ENCODE results near the gene WARS2. TPM values are rescaled to one million over a fixed set of nuclear protein-coding genes. Genes with fewer than 3 reads are reported as not detected.

WARS2 gene
- 15.4 TPM for polyA plus RNA-seq (2012; ENCODE audit: insufficient read length, low read depth)

- TF ChIP-seq FOXP2 (optimal IDR thresholded peaks at IDR 0.05; ENCODE audit: borderline replicate concordance, extremely low read depth, extremely low read length, insufficient read depth) (peak; percentile 12), SIN3A (IDR thresholded peaks at IDR 0.05; ENCODE audit: borderline replicate concordance, insufficient read depth, low read length) (peak; percentile 87; the same call in 1 of the 2 replicates), REST (IDR thresholded peaks at IDR 0.05; ENCODE audit: insufficient read depth in 1 of 2, low read depth in 2 of 2, low read length in 2 of 2) (peak; percentile 38 to 62; a peak in 1 of 4 replicates), POLR2AphosphoS5 (IDR thresholded peaks at IDR 0.05; ENCODE audit: low read depth, low read length) (peak; percentile 99), TAF1 (IDR thresholded peaks at IDR 0.05; ENCODE audit: borderline replicate concordance, insufficient read depth, low read length) (peak; percentile 98)
These were observed at the start of gene WARS2 for GRCh38 chr1:119140177-119141019. Gene WARS2 (minus strand): TSS chr1:119140653. CDS start chr1:119140644, 9 bp downstream.

- TF ChIP-seq FOXP2 (optimal IDR thresholded peaks at IDR 0.05; ENCODE audit: borderline replicate concordance, extremely low read depth, extremely low read length, insufficient read depth) (no peak), POLR2AphosphoS5 (IDR thresholded peaks at IDR 0.05; ENCODE audit: low read depth, low read length) (no peak), REST (IDR thresholded peaks at IDR 0.05; ENCODE audit: insufficient read depth in 1 of 2, low read depth in 2 of 2, low read length in 2 of 2) (no peak), SIN3A (IDR thresholded peaks at IDR 0.05; ENCODE audit: borderline replicate concordance, insufficient read depth, low read length) (no peak), TAF1 (IDR thresholded peaks at IDR 0.05; ENCODE audit: borderline replicate concordance, insufficient read depth, low read length) (no peak)
These were observed 48.5 kb upstream of the WARS2 start for GRCh38 chr1:119188926-119189325.

- TF ChIP-seq SIN3A (IDR thresholded peaks at IDR 0.05; ENCODE audit: borderline replicate concordance, insufficient read depth, low read length), result no peak
- no peak for TF ChIP-seq FOXP2 (optimal IDR thresholded peaks at IDR 0.05; ENCODE audit: borderline replicate concordance, extremely low read depth, extremely low read length, insufficient read depth)
- TF ChIP-seq POLR2AphosphoS5 (IDR thresholded peaks at IDR 0.05; ENCODE audit: low read depth, low read length), result no peak
- TF ChIP-seq TAF1 (IDR thresholded peaks at IDR 0.05; ENCODE audit: borderline replicate concordance, insufficient read depth, low read length), result no peak
- no peak for TF ChIP-seq REST (IDR thresholded peaks at IDR 0.05; ENCODE audit: insufficient read depth in 1 of 2, low read depth in 2 of 2, low read length in 2 of 2)
These were observed 47.0 kb upstream of the WARS2 start for GRCh38 chr1:119187416-119187815.

GRCh38 chr1:119186471-119186870 lies 46.0 kb upstream of the WARS2 start:
- TF ChIP-seq POLR2AphosphoS5 (IDR thresholded peaks at IDR 0.05; ENCODE audit: low read depth, low read length), result no peak

- TF ChIP-seq REST (IDR thresholded peaks at IDR 0.05; ENCODE audit: insufficient read depth in 1 of 2, low read depth in 2 of 2, low read length in 2 of 2) (no peak), TAF1 (IDR thresholded peaks at IDR 0.05; ENCODE audit: borderline replicate concordance, insufficient read depth, low read length) (no peak), POLR2AphosphoS5 (IDR thresholded peaks at IDR 0.05; ENCODE audit: low read depth, low read length) (no peak), SIN3A (IDR thresholded peaks at IDR 0.05; ENCODE audit: borderline replicate concordance, insufficient read depth, low read length) (no peak), FOXP2 (optimal IDR thresholded peaks at IDR 0.05; ENCODE audit: borderline replicate concordance, extremely low read depth, extremely low read length, insufficient read depth) (no peak)
These were observed 44.5 kb upstream of the WARS2 start for GRCh38 chr1:119184972-119185371.
